T-cell (primary cell): ENCODE measurements around the gene CCDC27. TPM values are rescaled to one million over a fixed set of nuclear protein-coding genes. Genes with fewer than 3 reads are reported as not detected.

Experiments used
- ATAC-seq, 4 experiments: fragments of 200-7000 bp in 3 of 4; fragments of 150-1000 bp in 1 of 4; cut with Tn5 transposase; replicated peaks in 1 of 4; 1 replicate in 3 of 4; 2 replicates in 1 of 4; pipeline ENCODE4 v1.10.0; 2021; ENCODE audit warnings: moderate library complexity in 3 of 4, mild to moderate bottlenecking in 2 of 4, moderate number of reproducible peaks in 1 of 4
- CTCF ChIA-PET, 2 donors: fragments of 300-600 bp; sonication (Branson Sonifier 250); formaldehyde crosslinking; loops; one replicate each; lab custom pipeline; 2022; ENCODE audit warnings: antibody characterized with exemption in 2 of 2; lab: Charles Lee
- POLR2A ChIA-PET, 2 donors: fragments of 300-600 bp; sonication (Branson Sonifier 250); formaldehyde crosslinking; loops; one replicate each; lab custom pipeline; 2022; ENCODE audit warnings: antibody characterized with exemption in 2 of 2; lab: Charles Lee
- DNase-seq, 35 experiments: peaks; one replicate each; pipeline versions ENCODE4 v3.0.0 to v3.0.0-alpha.2; 2013 to 2023
- H3K27ac ChIP-seq: one replicate; pipeline ENCODE4 v1.5.1; 2013; ENCODE audit warnings: low read length
- H3K27me3 ChIP-seq, 2 experiments: replicated peaks in 1 of 2; 1 replicate in 1 of 2; 2 replicates in 1 of 2; pipeline versions ENCODE4 v1.6.1 to v1.7.0; 2013; ENCODE audit warnings: low read length in 1 of 2, mixed read lengths in 1 of 2; ENCODE audit not compliant: control insufficient read depth in 2 of 2, insufficient read depth in 2 of 2; ENCODE audit errors: extremely low read depth in 1 of 2
- H3K36me3 ChIP-seq, 2 donors: 1 replicate in 1 of 2; 2 replicates in 1 of 2; pipeline versions ENCODE4 v1.6.1 to v1.7.0; 2013; ENCODE audit warnings: low read length in 1 of 2; ENCODE audit not compliant: control insufficient read depth in 2 of 2, insufficient read depth in 1 of 2; ENCODE audit errors: extremely low read depth in 1 of 2
- H3K4me1 ChIP-seq, 2 experiments: 1 replicate in 1 of 2; 2 replicates in 1 of 2; pipeline versions ENCODE4 v1.6.1 to v1.7.0; 2013; ENCODE audit warnings: low read length in 2 of 2, mixed read lengths in 1 of 2; ENCODE audit not compliant: insufficient read depth in 2 of 2, control insufficient read depth in 1 of 2; ENCODE audit errors: extremely low read depth in 1 of 2
- H3K4me3 ChIP-seq, 2 donors: 1 replicate in 1 of 2; 2 replicates in 1 of 2; pipeline versions ENCODE4 v1.5.1 to v1.7.0; 2013; ENCODE audit warnings: mild to moderate bottlenecking in 2 of 2, low read length in 1 of 2, moderate library complexity in 1 of 2; ENCODE audit not compliant: control insufficient read depth in 1 of 2; ENCODE audit errors: extremely low read depth in 1 of 2
- H3K9me3 ChIP-seq: 2 replicates; pipeline ENCODE4 v1.7.0; 2013
- H3K27ac Mint-ChIP-seq, 2 donors: one replicate each; pipeline ENCODE4 v1.8.0; 2020 to 2021; ENCODE audit warnings: mild to moderate bottlenecking in 2 of 2, mixed read lengths in 2 of 2
- H3K27me3 Mint-ChIP-seq, 2 donors: one replicate each; pipeline ENCODE4 v1.8.0; 2021 to 2022; ENCODE audit warnings: mixed read lengths in 2 of 2
- H3K36me3 Mint-ChIP-seq: one replicate; pipeline ENCODE4 v1.8.0; 2021; ENCODE audit warnings: mixed read lengths
- H3K4me1 Mint-ChIP-seq, 3 donors: one replicate each; pipeline ENCODE4 v1.8.0; 2020 to 2022; ENCODE audit warnings: mixed read lengths in 3 of 3, mild to moderate bottlenecking in 1 of 3
- H3K4me3 Mint-ChIP-seq, 3 donors: one replicate each; pipeline ENCODE4 v1.8.0; 2020 to 2022; ENCODE audit warnings: mild to moderate bottlenecking in 3 of 3, mixed read lengths in 3 of 3, moderate library complexity in 3 of 3
- H3K9me3 Mint-ChIP-seq, 3 donors: one replicate each; pipeline ENCODE4 v1.8.0; 2020 to 2022; ENCODE audit warnings: mixed read lengths in 3 of 3
- WGBS: methylation state at CpG from one replicate; pipeline ENCODE4 v1.1.5; 2013; ENCODE audit warnings: missing lambda C conversion rate; ENCODE audit not compliant: insufficient coverage; 5-methylcytosine and 5-hydroxymethylcytosine counted together
- total RNA-seq, 35 experiments: library from RNA in 6 of 35; stranded (reverse) in 6 of 35; fragments of 120-200 nt in 1 of 35; gene quantifications; one replicate each; pipeline versions ENCODE4 v1.2.1 to v1.2.4 and lab custom pipeline; 2013 to 2026

Gene CCDC27
- total RNA-seq, 5 donors from 2014 or later (not counting 1 experiment from before 2014, with no cell fraction given): not detected

- no peak overlapping the region for H3K27ac ChIP-seq
- no peak for DNase-seq
- H3K9me3 Mint-ChIP-seq: no peaks in the 10 kb centered on the region
- H3K4me1 Mint-ChIP-seq: peaks cover 5 to 18% (median 9%) of the 10 kb centered on the region in 3 donors
- ATAC-seq: no peak
- H3K27me3 Mint-ChIP-seq: no peaks in the 10 kb centered on the region
- peaks cover 52% of the 10 kb centered on the region for H3K36me3 Mint-ChIP-seq
- H3K9me3 ChIP-seq: no peaks in the 10 kb centered on the region
- WGBS: 98% methylated on average over 21 of the region's 30 CpGs
- ChIA-PET POLR2A (no interaction called here), CTCF (no interaction called here)
- H3K36me3 ChIP-seq: peaks cover 19 to 83% of the 10 kb centered on the region in 2 donors
- H3K27ac Mint-ChIP-seq: no peak overlapping the region
- peaks cover 0 to 20% of the 10 kb centered on the region in 2 experiments for H3K4me1 ChIP-seq
- H3K27me3 ChIP-seq: no peaks in the 10 kb centered on the region
- no peak overlapping the region for H3K4me3 ChIP-seq
- no peak overlapping the region for H3K4me3 Mint-ChIP-seq
These were observed 31.6 kb downstream of the CCDC27 start for GRCh38 chr1:3783651-3784474.

- peaks cover 49% of the 10 kb centered on the region for H3K36me3 Mint-ChIP-seq
- H3K27me3 ChIP-seq: no peaks in the 10 kb centered on the region
- no peak overlapping the region for H3K27ac ChIP-seq
- ATAC-seq: no peak
- POLR2A ChIA-PET: no interaction called here
- H3K4me3 Mint-ChIP-seq: no peak overlapping the region
- CTCF ChIA-PET: no interaction called here
- H3K4me3 ChIP-seq: no peak overlapping the region
- no peak overlapping the region for H3K27ac Mint-ChIP-seq
- no peaks in the 10 kb centered on the region for H3K27me3 Mint-ChIP-seq
- H3K4me1 Mint-ChIP-seq: peaks cover 9 to 23% (median 9%) of the 10 kb centered on the region in 3 donors
- peaks cover 0 to 28% of the 10 kb centered on the region in 2 experiments for H3K4me1 ChIP-seq
- no peak for DNase-seq
- 96% methylated on average over 13 of the region's 13 CpGs for WGBS
- H3K9me3 Mint-ChIP-seq: no peaks in the 10 kb centered on the region
- H3K36me3 ChIP-seq: peaks cover 19 to 78% of the 10 kb centered on the region in 2 donors
- no peaks in the 10 kb centered on the region for H3K9me3 ChIP-seq
These were observed 32.8 kb downstream of the CCDC27 start for GRCh38 chr1:3785045-3785444.

- Mint-ChIP-seq H3K36me3 (peaks cover 44% of the 10 kb centered on the region), H3K4me3 (no peak overlapping the region), H3K9me3 (no peaks in the 10 kb centered on the region), H3K27ac (no peak overlapping the region), H3K4me1 (peaks cover 9 to 23% (median 9%) of the 10 kb centered on the region in 3 donors), H3K27me3 (no peaks in the 10 kb centered on the region)
- POLR2A ChIA-PET: no interaction called here
- H3K9me3 ChIP-seq: no peaks in the 10 kb centered on the region
- peaks cover 0 to 29% of the 10 kb centered on the region in 2 experiments for H3K4me1 ChIP-seq
- H3K36me3 ChIP-seq: peaks cover 19 to 72% of the 10 kb centered on the region in 2 donors
- DNase-seq (no peak), ATAC-seq (no peak)
- no peak overlapping the region for H3K4me3 ChIP-seq
- no peak overlapping the region for H3K27ac ChIP-seq
- 100% methylated on average over 3 of the region's 14 CpGs for WGBS
- CTCF ChIA-PET: no interaction called here
- no peaks in the 10 kb centered on the region for H3K27me3 ChIP-seq
These were observed 33.4 kb downstream of the CCDC27 start for GRCh38 chr1:3785456-3786157.

GRCh38 chr1:3786468-3787348, 34.5 kb downstream of the CCDC27 start:
- Mint-ChIP-seq H3K9me3 (no peaks in the 10 kb centered on the region), H3K4me1 (peaks cover 9 to 27% (median 11%) of the 10 kb centered on the region in 3 donors), H3K4me3 (no peak overlapping the region), H3K27me3 (no peaks in the 10 kb centered on the region), H3K36me3 (peaks cover 44% of the 10 kb centered on the region), H3K27ac (peak overlapping the region in 1 of 2 donors; percentile 84)
- Histone ChIP-seq H3K27me3 (no peaks in the 10 kb centered on the region), H3K9me3 (no peaks in the 10 kb centered on the region), H3K4me1 (peaks cover 0 to 32% of the 10 kb centered on the region in 2 experiments), H3K36me3 (peaks cover 14 to 64% of the 10 kb centered on the region in 2 donors), H3K4me3 (no peak overlapping the region), H3K27ac (peak overlapping the region; percentile 18)
- ChIA-PET POLR2A (no interaction called here), CTCF (interaction anchor here in 1 of 2 donors (1.1 kb wide), 1 partner anchor 10 kb away, joined by 4 read pairs; the partner anchor contains the start of gene LRRC47)
- ATAC-seq (no peak), DNase-seq (no peak)
- 84% methylated on average over 31 of the region's 45 CpGs for WGBS

- no peaks in the 10 kb centered on the region for H3K27me3 ChIP-seq
- CTCF ChIA-PET: interaction anchor here in 1 of 2 donors (1.1 kb wide), 1 partner anchor 9 kb away, joined by 4 read pairs; the partner anchor contains the start of gene LRRC47
- Mint-ChIP-seq H3K27ac (peak overlapping the region in 1 of 2 donors; percentile 84), H3K9me3 (no peaks in the 10 kb centered on the region), H3K36me3 (peaks cover 40% of the 10 kb centered on the region), H3K4me3 (peak overlapping the region in 1 of 3 donors; percentile 6), H3K4me1 (peaks cover 9 to 32% (median 11%) of the 10 kb centered on the region in 3 donors), H3K27me3 (no peaks in the 10 kb centered on the region)
- peaks cover 11 to 58% of the 10 kb centered on the region in 2 donors for H3K36me3 ChIP-seq
- ATAC-seq: peak in 3 of 4 experiments; percentile 55 to 73 (median 73)
- H3K9me3 ChIP-seq: no peaks in the 10 kb centered on the region
- H3K4me3 ChIP-seq: no peak overlapping the region
- peaks cover 0 to 32% of the 10 kb centered on the region in 2 experiments for H3K4me1 ChIP-seq
- POLR2A ChIA-PET: no interaction called here
- peak in 22 of 35 experiments; percentile 11 to 59 (median 38) for DNase-seq
- WGBS: 50% methylated on average over 3 of the region's 10 CpGs
- peak overlapping the region; percentile 65 for H3K27ac ChIP-seq
These were observed 35.1 kb downstream of the CCDC27 start for GRCh38 chr1:3787349-3787715.
